WTC11 (cell line): ENCODE results near the gene UBL7. TPM values are rescaled to one million over a fixed set of nuclear protein-coding genes. Genes with fewer than 3 reads are reported as not detected.

Source experiments
- ATAC-seq: fragments of 200-7000 bp; cut with Tn5 transposase; 2 replicates; pipeline ENCODE4 v1.10.0; 2021; ENCODE audit warnings: mild to moderate bottlenecking, moderate library complexity
- CTCF ChIA-PET: fragments of 300-600 bp; sonication (Branson Sonifier 250); formaldehyde crosslinking; loops from one replicate; lab custom pipeline; 2021; ENCODE audit warnings: antibody characterized with exemption; lab: Charles Lee
- POLR2A ChIA-PET: fragments of 350-600 bp; sonication (Branson Sonifier 250); formaldehyde crosslinking; loops from one replicate; lab custom pipeline; 2021; ENCODE audit warnings: antibody characterized with exemption; lab: Charles Lee
- DNase-seq: peaks from one replicate; pipeline ENCODE4 v3.0.0; 2021; ENCODE audit warnings: low spot score
- H3K27ac Mint-ChIP-seq: 2 replicates; pipeline ENCODE4 v1.8.0; 2021; ENCODE audit warnings: mixed read lengths
- H3K27me3 Mint-ChIP-seq: 2 replicates; pipeline ENCODE4 v1.8.0; 2021; ENCODE audit warnings: low read depth, mild to moderate bottlenecking, moderate library complexity, mixed read lengths
- H3K36me3 Mint-ChIP-seq: 2 replicates; pipeline ENCODE4 v1.8.0; 2021; ENCODE audit warnings: mixed read lengths
- H3K4me1 Mint-ChIP-seq: 2 replicates; pipeline ENCODE4 v1.8.0; 2022; ENCODE audit warnings: mixed read lengths
- H3K4me3 Mint-ChIP-seq: 2 replicates; pipeline ENCODE4 v1.8.0; 2021; ENCODE audit warnings: mild to moderate bottlenecking, moderate library complexity, mixed read lengths
- H3K9me3 Mint-ChIP-seq: 2 replicates; pipeline ENCODE4 v1.8.0; 2021; ENCODE audit warnings: mixed read lengths
- ARID4B ChIP-seq: sonication (generic); formaldehyde crosslinking; IDR thresholded peaks from 2 replicates; pipeline ENCODE4 v1.8.0; 2023; ENCODE audit warnings: missing genetic modification reagents, mild to moderate bottlenecking, borderline replicate concordance
- ERG ChIP-seq: fragments of 250-450 bp; sonication (Bioruptor Pico); IDR thresholded peaks from 2 replicates; pipeline ENCODE4 v1.8.0; 2021; ENCODE audit warnings: mild to moderate bottlenecking
- ESRRA ChIP-seq: sonication (generic); formaldehyde crosslinking; IDR thresholded peaks from 2 replicates; pipeline ENCODE4 v1.8.1; 2022; ENCODE audit warnings: mild to moderate bottlenecking, missing genetic modification reagents, borderline replicate concordance
- NFATC4 ChIP-seq: fragments of 250-450 bp; sonication (Bioruptor Pico); IDR thresholded peaks from 2 replicates; pipeline ENCODE4 v1.9.0; 2021; ENCODE audit warnings: mild to moderate bottlenecking
- NR1H2 ChIP-seq: sonication (generic); formaldehyde crosslinking; IDR thresholded peaks from 2 replicates; pipeline ENCODE4 v1.9.0; 2021; ENCODE audit warnings: mild to moderate bottlenecking, moderate library complexity, missing genetic modification reagents
- NR2C2 ChIP-seq: sonication (generic); formaldehyde crosslinking; IDR thresholded peaks from 2 replicates; pipeline ENCODE4 v1.8.0; 2022; ENCODE audit warnings: mild to moderate bottlenecking, missing genetic modification reagents
- NR3C1 ChIP-seq: sonication (generic); formaldehyde crosslinking; conservative IDR thresholded peaks from 2 replicates; pipeline ENCODE4 v1.8.1; 2023; ENCODE audit warnings: low read depth, mild to moderate bottlenecking, missing genetic modification reagents
- PREB ChIP-seq: sonication (generic); formaldehyde crosslinking; IDR thresholded peaks from 2 replicates; pipeline ENCODE4 v1.8.1; 2022; ENCODE audit warnings: mild to moderate bottlenecking, missing genetic modification reagents, moderate library complexity, borderline replicate concordance
- TCF7 ChIP-seq: sonication (generic); formaldehyde crosslinking; IDR thresholded peaks from 2 replicates; pipeline ENCODE4 v1.8.0; 2022; ENCODE audit warnings: mild to moderate bottlenecking, low read depth, missing genetic modification reagents, moderate library complexity
- TEAD1 ChIP-seq: sonication (generic); formaldehyde crosslinking; IDR thresholded peaks from 2 replicates; pipeline ENCODE4 v1.8.0; 2022; ENCODE audit warnings: mild to moderate bottlenecking, missing genetic modification reagents
- ZNF121 ChIP-seq: sonication (generic); formaldehyde crosslinking; IDR thresholded peaks from 2 replicates; pipeline ENCODE4 v1.8.0; 2023; ENCODE audit warnings: missing genetic modification reagents
- ZNF396 ChIP-seq: fragments of 250-450 bp; sonication (Bioruptor Pico); IDR thresholded peaks from 2 replicates; pipeline ENCODE4 v1.8.0; 2021; ENCODE audit warnings: mild to moderate bottlenecking, moderate library complexity, borderline replicate concordance
- ZNF416 ChIP-seq: fragments of 250-450 bp; sonication (Bioruptor Pico); IDR thresholded peaks from 2 replicates; pipeline ENCODE4 v1.9.0; 2021; ENCODE audit warnings: mild to moderate bottlenecking, inconsistent platforms
- total RNA-seq: library from RNA; stranded (reverse); gene quantifications from 3 replicates; pipeline ENCODE4 v1.2.3, GENCODE V29; 2021
- TF ChIP-seq, protein P1 (sequence below): sonication (generic); formaldehyde crosslinking; IDR thresholded peaks from 2 replicates; pipeline ENCODE4 v1.8.0; 2023; ENCODE audit warnings: mild to moderate bottlenecking, missing genetic modification reagents
- TF ChIP-seq, protein P2 (sequence below): fragments of 250-450 bp; sonication (Bioruptor Pico); IDR thresholded peaks from 2 replicates; pipeline ENCODE4 v1.9.0; 2021; ENCODE audit warnings: mild to moderate bottlenecking
- TF ChIP-seq, protein P3 (sequence below): fragments of 200-600 bp; IDR thresholded peaks from 2 replicates; pipeline ENCODE4 v1.8.0; 2022; ENCODE audit warnings: antibody characterized with exemption

The UBL7 gene
- total RNA-seq, 1 experiment from 2014 or later: 70.1 TPM

DNA sequence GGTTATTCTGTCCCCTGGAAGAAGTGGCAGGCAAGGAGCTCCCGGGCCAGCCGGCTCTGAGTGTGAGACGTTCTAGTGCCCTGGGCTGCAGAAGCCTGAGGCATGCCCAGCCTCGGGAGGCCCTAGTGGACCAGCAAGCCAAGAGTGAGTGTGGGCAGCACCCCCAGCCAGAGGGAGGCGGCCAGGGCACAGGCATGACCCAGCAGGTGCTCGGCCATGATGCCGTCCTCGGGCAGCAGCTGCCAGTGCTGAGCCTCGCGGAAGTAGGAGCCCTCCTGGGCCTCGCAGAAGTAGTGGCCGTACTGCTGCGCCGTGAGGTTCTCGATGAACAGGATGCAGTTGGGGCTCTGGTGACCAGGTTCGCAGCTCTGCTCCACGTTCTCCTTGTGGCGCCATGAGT lies 50.5 kb downstream of the UBL7 start (continued):
- TF ChIP-seq ZNF121 (CRISPR knock-in tag) (no peak), NR1H2 (CRISPR knock-in tag) (no peak), ESRRA (CRISPR knock-in tag) (no peak), NR2C2 (CRISPR knock-in tag) (no peak), NR3C1 (CRISPR knock-in tag) (no peak), PREB (no peak), ZNF396 (CRISPR knock-in tag) (no peak), ZNF416 (CRISPR knock-in tag) (no peak), TEAD1 (no peak)
- TF ChIP-seq, protein P1, sequence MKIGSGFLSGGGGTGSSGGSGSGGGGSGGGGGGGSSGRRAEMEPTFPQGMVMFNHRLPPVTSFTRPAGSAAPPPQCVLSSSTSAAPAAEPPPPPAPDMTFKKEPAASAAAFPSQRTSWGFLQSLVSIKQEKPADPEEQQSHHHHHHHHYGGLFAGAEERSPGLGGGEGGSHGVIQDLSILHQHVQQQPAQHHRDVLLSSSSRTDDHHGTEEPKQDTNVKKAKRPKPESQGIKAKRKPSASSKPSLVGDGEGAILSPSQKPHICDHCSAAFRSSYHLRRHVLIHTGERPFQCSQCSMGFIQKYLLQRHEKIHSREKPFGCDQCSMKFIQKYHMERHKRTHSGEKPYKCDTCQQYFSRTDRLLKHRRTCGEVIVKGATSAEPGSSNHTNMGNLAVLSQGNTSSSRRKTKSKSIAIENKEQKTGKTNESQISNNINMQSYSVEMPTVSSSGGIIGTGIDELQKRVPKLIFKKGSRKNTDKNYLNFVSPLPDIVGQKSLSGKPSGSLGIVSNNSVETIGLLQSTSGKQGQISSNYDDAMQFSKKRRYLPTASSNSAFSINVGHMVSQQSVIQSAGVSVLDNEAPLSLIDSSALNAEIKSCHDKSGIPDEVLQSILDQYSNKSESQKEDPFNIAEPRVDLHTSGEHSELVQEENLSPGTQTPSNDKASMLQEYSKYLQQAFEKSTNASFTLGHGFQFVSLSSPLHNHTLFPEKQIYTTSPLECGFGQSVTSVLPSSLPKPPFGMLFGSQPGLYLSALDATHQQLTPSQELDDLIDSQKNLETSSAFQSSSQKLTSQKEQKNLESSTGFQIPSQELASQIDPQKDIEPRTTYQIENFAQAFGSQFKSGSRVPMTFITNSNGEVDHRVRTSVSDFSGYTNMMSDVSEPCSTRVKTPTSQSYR (CRISPR knock-in tag): no peak

- Mint-ChIP-seq H3K4me3 (no peak overlapping the region), H3K27me3 (no peaks in the 10 kb centered on the region), H3K9me3 (no peaks in the 10 kb centered on the region), H3K4me1 (peaks cover 3% of the 10 kb centered on the region; the same call in 1 of the 2 replicates), H3K27ac (no peak overlapping the region), H3K36me3 (peaks cover 6% of the 10 kb centered on the region; the same call in 1 of the 2 replicates)
- no peak for TF ChIP-seq NFATC4
- no peak for TF ChIP-seq NR1H2 (CRISPR knock-in tag)
- ChIA-PET POLR2A (interaction anchor here (1.7 kb wide), 1 partner anchor 25 kb away, joined by 5 read pairs; the partner anchor contains the start of gene SEMA7A), CTCF (interaction anchor here (0.6 to 2.4 kb wide), 5 partner anchors 8 to 399 kb away, joined by 3 to 13 read pairs (median 3); no protein-coding TSS in a partner anchor)
- ATAC-seq (no peak), DNase-seq (no peak)
These were observed 51.7 kb downstream of the UBL7 start for GRCh38 chr15:74409225-74409624.

DNA sequence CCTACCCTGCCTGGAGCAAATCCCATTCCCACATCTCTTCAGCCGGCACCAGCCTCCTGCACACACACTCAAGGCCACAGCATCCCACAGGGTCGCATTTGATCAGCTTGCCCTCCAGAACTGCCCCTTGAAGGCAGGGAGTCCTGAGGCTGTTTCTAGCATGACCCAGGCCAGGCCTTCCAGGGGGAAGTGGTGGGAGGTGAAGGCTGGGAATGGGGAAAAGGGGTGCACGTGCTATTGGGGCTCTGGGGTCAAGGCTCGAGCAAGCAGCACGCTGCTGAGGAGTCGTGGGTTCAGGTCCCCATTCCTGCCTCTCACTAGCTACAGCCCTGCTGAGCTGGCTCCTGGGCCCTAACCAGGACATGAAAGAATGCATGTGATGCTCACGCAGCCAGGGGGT lies 52.1 kb downstream of the UBL7 start:
- POLR2A ChIA-PET: interaction anchor here (1.7 kb wide), 1 partner anchor 25 kb away, joined by 5 read pairs; the partner anchor contains the start of gene SEMA7A
- Mint-ChIP-seq H3K27me3 (no peaks in the 10 kb centered on the region), H3K4me3 (no peak overlapping the region), H3K36me3 (peaks cover 6% of the 10 kb centered on the region; the same call in 1 of the 2 replicates), H3K4me1 (peaks cover 3% of the 10 kb centered on the region; the same call in 1 of the 2 replicates), H3K27ac (peak overlapping the region; percentile 14; the same call in 1 of the 2 replicates), H3K9me3 (no peaks in the 10 kb centered on the region)
- DNase-seq (no peak), ATAC-seq (no peak)
- CTCF ChIA-PET: interaction anchor here (1.3 to 2.4 kb wide), 2 partner anchors 8 to 26 kb away, joined by 3 to 13 read pairs; no protein-coding TSS in a partner anchor
- TF ChIP-seq ERG (CRISPR knock-in tag) (no peak), TEAD1 (no peak), TCF7 (CRISPR knock-in tag) (no peak), ARID4B (no peak)
- TF ChIP-seq, protein P2, sequence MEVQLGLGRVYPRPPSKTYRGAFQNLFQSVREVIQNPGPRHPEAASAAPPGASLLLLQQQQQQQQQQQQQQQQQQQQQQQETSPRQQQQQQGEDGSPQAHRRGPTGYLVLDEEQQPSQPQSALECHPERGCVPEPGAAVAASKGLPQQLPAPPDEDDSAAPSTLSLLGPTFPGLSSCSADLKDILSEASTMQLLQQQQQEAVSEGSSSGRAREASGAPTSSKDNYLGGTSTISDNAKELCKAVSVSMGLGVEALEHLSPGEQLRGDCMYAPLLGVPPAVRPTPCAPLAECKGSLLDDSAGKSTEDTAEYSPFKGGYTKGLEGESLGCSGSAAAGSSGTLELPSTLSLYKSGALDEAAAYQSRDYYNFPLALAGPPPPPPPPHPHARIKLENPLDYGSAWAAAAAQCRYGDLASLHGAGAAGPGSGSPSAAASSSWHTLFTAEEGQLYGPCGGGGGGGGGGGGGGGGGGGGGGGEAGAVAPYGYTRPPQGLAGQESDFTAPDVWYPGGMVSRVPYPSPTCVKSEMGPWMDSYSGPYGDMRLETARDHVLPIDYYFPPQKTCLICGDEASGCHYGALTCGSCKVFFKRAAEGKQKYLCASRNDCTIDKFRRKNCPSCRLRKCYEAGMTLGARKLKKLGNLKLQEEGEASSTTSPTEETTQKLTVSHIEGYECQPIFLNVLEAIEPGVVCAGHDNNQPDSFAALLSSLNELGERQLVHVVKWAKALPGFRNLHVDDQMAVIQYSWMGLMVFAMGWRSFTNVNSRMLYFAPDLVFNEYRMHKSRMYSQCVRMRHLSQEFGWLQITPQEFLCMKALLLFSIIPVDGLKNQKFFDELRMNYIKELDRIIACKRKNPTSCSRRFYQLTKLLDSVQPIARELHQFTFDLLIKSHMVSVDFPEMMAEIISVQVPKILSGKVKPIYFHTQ (CRISPR knock-in tag): no peak
- TF ChIP-seq, protein P3, sequence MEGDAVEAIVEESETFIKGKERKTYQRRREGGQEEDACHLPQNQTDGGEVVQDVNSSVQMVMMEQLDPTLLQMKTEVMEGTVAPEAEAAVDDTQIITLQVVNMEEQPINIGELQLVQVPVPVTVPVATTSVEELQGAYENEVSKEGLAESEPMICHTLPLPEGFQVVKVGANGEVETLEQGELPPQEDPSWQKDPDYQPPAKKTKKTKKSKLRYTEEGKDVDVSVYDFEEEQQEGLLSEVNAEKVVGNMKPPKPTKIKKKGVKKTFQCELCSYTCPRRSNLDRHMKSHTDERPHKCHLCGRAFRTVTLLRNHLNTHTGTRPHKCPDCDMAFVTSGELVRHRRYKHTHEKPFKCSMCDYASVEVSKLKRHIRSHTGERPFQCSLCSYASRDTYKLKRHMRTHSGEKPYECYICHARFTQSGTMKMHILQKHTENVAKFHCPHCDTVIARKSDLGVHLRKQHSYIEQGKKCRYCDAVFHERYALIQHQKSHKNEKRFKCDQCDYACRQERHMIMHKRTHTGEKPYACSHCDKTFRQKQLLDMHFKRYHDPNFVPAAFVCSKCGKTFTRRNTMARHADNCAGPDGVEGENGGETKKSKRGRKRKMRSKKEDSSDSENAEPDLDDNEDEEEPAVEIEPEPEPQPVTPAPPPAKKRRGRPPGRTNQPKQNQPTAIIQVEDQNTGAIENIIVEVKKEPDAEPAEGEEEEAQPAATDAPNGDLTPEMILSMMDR: no peak
